HG03521 (cell line): Measurements from ENCODE around the gene PTAR1.
A peak's percentile ranks its signal among the peaks of the same experiment; 100 is the strongest.
"Not testable (repeated sequence)": the region's sequence is repeated elsewhere in the genome, so short reads cannot be mapped to it uniquely, and the experiment has no call there.

Experiments
- ATAC-seq: cut with Tn5 transposase; IDR thresholded peaks from one replicate; pipeline ENCODE4 v1.9.1; 2021; ENCODE audit warnings: mild to moderate bottlenecking, moderate library complexity; ENCODE audit not compliant: unreplicated experiment

PTAR1 gene, protein sequence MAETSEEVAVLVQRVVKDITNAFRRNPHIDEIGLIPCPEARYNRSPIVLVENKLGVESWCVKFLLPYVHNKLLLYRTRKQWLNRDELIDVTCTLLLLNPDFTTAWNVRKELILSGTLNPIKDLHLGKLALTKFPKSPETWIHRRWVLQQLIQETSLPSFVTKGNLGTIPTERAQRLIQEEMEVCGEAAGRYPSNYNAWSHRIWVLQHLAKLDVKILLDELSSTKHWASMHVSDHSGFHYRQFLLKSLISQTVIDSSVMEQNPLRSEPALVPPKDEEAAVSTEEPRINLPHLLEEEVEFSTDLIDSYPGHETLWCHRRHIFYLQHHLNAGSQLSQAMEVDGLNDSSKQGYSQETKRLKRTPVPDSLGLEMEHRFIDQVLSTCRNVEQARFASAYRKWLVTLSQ

DNA sequence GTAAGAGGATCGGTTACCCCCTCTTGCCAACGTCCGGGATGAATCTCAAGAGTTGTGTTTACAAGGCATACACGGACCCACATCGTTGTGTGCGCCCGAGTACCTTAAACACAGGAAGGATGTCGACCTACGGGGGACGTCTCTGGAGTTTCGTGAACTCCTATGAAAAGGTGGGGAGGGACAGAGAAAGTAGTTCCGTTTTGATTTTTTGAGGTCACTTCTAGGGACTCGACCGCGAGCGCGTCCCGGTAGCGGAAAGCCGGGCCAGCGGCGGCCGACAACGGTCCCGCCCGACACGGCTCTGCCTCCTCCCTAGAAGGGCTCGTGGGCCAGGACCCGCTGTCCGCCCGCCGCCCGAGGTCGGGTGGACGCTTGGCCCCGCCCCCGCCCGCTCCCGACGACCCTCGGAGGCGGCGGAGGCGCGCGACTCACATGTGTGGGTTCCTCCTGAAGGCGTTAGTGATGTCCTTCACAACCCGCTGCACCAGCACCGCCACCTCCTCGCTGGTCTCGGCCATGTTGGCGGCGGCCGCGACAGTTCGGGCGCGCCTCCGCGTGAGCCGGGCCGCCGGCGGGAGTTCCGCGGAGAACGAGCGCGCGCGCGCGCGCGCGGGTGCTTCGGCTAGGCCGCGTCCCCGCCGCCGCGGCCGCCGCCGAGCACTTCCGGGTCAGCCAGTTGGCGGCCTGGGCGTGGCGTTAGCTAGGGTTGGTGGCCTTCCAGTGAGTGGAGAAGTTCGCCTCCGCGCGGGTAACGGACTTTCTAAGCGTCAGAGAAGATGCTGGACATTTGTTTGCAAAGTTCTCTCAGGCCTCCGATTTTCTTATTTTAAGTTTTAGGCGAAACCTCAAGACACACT lies at the start of gene PTAR1:
Gene PTAR1 (minus strand): TSS at position 591 of the 857 bp plus-strand sequence. CDS start 73 bp downstream, at position 518.
- ATAC-seq: peak; percentile 87

DNA sequence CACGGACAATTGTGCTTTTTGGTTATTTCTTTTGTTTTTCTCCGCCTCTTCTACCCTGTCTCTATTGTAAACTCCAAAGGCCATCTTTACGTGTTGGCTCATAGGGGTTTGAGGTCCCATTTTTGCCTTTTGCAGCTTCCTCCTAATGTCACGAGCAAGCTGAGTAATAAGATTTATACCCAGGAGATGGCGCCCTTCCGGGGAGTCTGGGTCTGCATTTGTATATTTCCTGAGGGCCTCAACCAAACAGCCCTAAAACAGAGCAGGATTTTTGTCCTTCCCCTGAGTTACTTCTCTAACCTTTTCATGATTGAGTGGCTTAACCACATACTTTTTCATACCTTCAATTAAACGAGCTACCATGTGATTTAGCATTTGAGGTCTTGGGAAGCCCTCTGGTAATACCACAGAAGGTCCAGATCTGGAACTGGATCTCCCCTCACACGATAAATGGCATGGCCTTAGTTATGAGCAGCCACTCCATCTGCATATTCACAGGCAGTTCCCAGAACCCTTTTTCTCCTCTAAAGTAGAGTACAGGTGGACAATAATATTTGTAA lies 49.6 kb upstream of the PTAR1 start:
- no peak for ATAC-seq

DNA sequence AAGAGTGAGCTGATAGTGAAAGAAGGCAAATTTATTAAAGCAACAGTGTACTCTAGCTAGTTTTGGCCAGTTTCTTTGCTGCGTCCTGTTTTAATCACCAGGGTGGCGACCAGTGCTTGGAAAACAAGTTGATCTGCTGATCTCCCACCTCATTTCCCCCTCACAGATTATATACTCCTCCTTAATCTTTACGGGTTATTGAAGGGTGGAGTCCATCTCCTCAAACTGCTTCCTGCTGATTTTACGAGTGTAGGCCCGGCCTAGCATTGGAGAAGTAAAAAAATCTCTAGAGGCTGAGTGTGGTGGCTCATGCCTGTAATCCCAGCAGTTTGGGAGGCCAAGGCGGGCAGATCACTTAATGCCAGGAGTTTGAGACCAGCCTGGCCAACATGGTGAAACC lies 46.8 kb upstream of the PTAR1 start:
- no peak for ATAC-seq

DNA sequence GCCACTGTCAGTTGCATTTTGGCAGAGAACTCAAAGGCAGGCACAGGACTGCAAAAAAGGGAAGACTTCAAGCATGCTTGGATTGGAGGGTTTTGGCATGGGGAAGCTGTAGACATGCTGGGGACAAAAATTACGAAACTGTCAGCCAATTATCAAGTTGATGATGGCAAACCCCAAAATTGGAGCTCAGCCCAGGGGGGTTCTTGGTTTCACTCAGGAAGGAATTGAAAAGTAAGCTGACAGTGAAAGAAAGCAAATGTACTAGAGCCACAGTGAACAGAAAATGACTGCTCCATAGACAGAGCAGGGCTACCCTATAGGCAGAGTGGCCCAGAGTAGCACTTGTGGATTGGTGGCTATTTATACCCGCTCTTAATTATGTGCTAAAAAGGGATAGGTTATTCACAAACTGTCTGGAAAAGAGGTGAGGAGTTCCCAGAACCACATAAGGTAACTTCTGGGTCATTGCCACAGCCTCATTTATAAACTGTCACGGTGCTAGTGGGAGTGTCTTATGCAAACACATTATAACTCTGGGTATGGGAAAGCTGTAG lies 46.2 kb upstream of the PTAR1 start:
- no peak for ATAC-seq

DNA sequence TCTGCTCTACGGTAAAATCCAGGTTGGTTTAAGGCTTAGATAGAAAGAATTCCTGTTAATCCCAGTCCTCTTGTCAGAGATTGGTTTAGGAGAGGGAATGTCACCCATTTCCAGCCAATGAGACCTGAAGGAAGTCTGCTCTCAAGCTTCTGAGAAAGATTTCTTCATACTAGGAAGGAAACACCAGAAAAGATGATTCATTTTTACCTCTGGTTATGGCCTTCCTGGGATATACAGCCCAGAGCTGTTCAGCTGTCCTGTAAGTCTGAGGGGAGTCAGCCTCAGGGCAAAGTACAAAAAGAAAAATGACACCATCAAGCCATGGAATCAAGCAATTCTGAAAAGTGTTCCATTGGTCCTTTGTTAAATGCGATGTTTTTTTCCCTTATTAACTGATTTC lies 42.2 kb upstream of the PTAR1 start:
- no peak for ATAC-seq

DNA sequence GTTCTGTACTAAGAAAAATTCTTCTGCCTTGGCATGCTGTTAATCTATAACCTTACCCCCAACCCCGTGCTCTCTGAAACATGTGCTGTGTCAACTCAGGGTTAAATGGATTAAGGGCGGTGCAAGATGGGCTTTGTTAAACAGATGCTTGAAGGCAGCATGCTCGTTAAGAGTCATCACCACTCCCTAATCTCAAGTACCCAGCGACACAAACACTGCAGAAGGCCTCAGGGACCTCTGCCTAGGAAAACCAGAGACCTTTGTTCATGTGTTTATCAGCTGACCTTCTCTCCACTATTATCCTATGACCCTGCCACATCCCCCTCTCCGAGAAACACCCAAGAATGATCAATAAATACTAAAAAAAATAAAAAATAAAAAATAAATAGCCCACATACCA lies 40.2 kb upstream of the PTAR1 start:
- not testable (repeated sequence) for ATAC-seq

DNA sequence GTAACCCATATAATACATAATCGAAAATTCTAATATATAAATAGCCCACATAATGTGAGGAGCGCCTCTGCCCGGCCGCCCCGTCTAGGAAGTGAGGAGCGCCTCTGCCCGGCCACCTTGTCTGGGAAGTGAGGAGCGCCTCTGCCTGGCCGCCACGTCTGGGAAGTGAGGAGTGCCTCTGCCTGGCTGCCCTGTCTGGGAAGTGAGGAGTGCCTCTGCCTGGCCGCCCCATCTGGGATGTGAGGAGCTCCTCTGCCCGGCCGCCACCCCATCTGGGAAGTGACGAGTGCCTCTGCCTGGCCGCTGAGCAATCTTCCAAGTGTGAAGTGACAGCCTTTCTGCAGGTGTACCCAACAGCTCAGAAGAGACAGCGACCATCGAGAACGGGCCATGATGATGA lies 39.7 kb upstream of the PTAR1 start:
- not testable (repeated sequence) for ATAC-seq

DNA sequence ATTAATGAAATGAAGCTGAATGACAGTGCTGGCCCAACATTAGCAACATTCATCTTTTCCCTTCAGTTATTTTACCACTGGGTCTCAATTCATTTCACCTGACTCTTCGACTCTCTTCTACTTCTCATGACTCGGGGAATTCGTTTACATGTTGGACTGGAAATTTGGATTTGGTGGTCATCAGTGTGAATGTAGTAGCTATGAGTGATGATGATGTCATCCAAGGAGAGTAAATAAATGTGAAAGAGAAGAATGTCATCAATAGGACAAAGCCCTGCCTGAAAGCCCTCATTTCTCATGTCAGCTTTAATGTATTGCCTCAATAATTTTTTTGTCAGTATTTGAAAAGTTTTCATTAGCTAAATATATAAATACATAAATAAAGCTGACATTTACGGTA lies 38.9 kb upstream of the PTAR1 start:
- no peak for ATAC-seq

DNA sequence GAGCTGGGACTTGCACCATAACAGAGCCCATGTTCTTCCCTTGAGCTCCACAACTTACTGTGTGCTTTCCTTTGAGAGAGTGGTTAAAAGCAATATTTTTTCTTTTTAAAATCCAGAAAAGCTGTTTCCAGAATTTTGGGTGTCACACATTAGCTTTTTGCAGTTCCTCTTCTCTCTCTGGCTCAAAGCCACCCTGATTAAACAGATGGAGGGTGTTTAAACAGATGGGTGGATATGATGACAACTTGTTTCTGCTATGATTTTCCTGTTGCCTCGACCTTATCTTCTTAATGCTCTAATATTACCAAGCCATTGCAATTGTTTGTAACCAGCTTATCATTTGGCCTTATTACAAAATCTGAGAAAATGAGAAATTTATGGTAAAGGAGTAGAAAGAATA lies 37.9 kb upstream of the PTAR1 start:
- no peak for ATAC-seq

DNA sequence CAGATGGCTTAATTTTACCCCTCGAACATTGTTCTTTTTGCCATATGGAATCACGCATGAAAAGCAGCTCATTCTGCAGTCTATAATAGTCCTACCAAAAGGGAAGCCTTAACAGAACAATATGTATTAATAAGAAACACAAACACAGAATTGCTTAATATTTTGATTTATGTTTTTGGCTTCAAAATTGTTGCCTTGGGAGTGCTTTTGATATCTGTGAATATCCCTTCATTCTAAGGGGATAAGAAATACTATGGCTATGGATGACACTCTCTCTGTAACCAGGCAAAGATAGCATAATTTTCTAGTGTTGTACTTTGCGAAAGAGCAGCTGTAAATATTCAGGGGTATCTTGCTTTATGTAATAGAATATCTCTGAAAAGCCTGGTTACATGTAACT lies 34.5 kb upstream of the PTAR1 start:
- no peak for ATAC-seq

DNA sequence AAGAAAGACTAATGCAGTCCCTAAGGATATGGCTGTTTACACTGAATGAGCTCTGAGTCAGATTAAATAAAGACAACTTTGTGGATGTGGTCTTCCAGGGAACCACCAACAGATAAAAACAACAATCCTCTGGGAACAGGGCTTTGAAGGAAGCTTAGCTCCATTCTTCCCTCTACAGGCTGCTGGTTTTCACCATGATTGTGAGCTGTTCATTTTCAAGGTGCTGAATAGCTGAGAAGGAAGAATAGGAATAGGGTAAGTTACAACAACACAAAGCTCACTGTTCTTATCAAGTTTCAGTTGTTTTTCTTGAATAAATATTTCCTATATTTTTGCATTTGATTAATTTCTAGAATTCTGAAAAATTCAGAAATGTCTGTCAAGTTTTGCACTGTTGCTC lies 25.9 kb upstream of the PTAR1 start:
- ATAC-seq: no peak

DNA sequence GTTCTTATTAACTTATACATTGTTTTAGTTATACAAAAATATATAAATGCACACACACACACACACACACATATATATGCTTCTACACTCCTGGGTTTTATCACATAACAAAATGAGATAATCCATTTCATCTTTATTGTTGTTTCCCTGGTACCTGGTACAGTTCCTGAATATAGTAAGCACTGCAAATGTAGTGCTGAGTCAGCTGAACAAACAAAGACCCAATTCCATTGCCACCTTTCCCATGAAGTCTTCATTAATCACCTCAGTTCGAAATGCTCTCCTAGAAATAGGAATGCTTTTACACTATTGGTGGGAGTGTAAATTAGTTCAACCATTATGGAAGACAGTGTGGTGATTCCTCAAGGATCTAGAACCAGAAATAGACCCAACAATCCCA lies 13.4 kb upstream of the PTAR1 start:
- ATAC-seq: no peak

DNA sequence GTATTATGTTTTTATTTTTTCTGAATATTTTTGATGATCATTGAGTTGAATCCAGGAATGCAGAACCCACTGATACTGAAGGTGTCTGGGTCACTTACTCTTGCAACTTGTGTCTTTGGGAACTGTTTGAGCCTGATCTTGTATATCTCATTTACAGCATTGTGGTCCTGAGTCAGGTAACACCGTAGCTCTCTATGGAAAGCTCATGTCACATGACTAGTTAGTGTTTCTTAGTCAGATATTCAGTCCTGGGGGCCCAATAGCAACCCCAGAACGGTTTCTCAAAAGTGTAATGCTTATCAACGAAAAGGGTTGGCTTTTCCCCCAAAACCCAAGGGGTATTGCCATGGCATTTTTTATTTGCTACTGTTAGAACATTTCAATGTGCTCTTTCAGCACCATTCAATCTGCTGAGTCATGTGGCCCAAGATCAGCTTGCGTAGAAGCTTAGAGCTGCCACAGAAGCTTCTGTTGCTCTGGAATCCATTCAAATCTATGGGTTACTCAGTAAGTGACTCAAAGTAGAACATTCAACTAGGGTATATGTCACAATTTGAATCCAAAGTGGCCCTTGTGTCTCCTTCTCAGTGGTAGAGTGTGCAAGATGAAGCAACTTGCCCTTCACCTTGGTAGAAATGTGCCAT lies 12.1 kb upstream of the PTAR1 start:
- no peak for ATAC-seq

DNA sequence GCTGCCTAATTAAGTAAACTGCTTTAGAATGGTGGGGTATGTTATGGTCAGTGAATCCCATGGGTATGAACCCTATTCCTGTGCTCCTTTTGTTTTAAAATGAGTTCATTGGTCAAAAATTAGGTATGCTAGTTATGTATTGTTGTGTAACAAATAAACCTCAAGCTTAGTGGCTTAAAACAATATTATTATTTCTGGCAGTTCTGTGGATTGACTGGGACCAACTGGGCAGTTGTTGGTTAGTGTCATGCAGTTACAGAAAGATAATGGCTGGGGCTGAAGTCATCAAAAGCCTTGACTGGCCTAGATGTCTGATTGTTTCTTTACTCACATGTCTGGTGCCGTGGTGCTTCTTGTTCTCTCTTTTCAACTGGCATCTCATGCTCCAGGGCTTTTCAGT lies 8.9 kb upstream of the PTAR1 start:
- no peak for ATAC-seq

DNA sequence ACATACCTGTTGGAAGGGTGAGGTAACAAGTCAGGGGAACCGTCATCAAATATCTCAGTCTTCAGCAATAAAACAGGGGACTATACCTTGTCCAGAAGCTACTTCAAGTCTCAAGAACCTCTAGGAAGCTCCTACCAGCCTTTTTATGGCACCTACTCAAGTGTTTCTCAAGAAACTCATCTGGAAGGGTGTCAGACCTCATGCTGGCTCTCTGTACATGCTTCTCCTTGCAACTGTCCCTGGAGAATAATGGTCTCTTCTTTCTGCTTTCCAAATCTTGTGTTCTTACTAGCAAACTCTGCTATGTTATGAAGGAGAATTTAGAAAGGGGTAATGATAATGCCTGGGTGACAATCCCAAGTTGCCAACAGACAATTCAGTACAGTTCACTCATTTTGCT lies 8.3 kb upstream of the PTAR1 start:
- ATAC-seq: no peak

DNA sequence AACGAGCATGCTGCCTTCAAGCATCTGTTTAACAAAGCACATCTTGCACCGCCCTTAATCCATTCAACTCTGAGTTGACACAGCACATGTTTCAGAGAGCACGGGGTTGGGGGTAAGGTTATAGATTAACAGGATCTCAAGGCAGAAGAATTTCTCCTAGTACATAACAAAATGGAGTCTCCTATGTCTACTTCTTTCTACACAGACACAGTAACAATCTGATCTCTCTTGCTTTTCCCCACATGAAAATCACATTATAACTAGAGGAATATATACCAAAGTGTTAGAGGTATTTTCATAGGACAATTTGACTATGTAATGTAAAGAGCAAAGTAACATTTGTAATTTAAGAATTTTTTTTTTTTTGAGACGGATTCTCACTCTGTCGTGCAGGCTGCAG lies 4.1 kb upstream of the PTAR1 start:
- ATAC-seq: not testable (repeated sequence)

DNA sequence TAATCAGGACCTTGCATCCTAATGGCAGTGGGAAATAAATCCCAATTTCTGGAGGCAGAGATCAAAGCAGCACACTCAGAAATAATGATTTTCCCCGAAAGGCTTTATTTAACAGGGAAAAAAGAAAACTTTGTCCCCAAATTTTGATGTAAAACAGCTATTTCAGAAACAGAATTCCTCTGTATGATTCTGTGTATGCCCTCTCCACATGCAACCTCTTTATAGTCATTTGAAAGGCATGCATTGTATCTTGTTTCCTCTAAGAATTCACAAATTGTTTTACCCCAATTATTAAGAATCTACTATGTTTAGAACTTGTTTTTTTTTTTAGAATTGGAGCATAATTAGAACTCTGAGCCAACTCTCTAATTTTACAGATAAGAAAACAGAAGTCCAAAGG lies 2.7 kb upstream of the PTAR1 start:
- ATAC-seq: no peak

DNA sequence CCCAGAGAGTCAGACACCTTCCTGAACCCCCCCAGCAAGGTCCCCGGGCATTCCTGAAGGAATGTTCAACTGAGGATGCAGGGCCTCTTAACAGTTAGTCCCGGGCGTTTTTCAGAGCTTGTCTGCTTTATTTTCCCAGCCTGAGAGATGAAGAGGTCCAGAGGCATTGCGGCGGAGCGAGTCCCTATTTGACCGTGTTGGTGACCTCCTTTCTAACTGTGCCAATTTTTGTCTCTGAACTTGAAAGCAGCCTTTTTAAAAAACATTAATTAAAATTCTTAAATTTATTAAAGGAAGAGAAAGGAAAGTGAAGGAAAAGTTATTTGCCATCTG lies 433 bp upstream of the PTAR1 start:
- ATAC-seq: no peak

DNA sequence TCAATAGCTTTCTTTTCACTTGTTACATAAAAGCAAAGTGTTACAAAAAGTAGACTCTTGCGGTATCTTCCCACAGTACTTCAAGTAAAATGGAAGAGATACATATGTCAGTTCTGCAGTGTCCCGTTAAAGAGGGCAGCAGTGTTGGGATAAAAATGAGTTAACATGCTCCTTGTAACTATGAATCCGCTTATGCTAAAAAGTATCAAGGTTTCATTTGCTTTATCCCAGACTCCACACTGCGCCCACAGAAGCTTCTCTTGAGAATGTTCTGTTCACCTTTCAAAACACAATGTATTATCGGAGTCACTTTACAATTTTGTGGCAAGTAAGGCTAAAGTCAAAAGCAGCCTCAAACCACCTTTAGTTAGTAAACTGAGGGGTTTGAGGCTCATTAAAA lies 790 bp downstream of the PTAR1 start:
- peak; percentile 3 for ATAC-seq

DNA sequence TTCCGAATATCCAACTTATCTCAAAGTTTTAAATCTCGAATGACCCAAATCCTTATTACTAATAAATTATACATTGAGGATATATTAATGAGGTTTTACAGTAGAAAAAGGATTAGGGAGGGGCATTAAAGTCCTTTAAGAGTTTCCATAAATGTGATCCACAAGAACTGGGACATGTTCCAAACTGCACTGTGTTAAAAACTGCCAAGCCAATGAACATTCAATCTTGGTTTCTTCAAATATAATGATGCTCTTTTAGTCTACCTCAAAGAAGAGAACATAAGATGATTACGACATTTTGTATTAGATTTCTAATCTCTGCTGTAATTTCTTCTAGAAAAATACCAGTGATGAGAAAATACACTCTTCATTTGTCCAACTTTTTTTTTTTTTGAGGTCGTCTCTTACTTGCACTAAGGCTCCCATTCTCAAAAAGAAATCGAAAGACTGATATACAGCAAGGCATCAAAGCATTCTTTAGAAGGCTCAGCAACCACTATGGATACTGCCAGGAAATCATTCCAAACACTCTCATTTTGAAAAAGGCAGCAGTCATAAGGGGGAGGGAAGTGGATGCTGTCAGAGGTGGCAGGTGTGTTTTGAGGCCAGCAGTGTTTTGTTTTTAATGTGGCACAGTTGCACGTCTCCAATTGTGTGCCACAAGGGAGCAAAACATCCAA lies 1.7 kb downstream of the PTAR1 start:
- ATAC-seq: no peak

DNA sequence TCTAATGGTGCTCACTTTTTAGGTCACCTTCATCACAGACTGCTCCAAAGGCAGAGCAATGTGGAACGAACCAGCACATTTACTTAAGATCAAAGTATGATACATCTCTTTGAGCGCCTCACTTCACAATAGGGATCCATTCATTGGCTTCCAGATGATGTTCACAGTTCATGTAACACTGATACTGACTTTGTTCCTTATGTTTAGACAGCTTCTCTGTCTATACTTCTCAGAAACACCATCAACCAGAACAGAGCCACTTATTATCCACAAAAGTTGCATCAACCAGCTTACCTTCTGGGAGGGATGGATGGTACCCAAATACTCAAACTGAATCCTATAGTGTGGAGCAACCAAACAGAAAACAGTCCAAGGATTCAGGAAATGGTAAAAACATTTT lies 4.6 kb downstream of the PTAR1 start:
- ATAC-seq: no peak
